Measurements from ENCODE around the gene NECAP2.

- TF ChIP-seq, protein P1, sequence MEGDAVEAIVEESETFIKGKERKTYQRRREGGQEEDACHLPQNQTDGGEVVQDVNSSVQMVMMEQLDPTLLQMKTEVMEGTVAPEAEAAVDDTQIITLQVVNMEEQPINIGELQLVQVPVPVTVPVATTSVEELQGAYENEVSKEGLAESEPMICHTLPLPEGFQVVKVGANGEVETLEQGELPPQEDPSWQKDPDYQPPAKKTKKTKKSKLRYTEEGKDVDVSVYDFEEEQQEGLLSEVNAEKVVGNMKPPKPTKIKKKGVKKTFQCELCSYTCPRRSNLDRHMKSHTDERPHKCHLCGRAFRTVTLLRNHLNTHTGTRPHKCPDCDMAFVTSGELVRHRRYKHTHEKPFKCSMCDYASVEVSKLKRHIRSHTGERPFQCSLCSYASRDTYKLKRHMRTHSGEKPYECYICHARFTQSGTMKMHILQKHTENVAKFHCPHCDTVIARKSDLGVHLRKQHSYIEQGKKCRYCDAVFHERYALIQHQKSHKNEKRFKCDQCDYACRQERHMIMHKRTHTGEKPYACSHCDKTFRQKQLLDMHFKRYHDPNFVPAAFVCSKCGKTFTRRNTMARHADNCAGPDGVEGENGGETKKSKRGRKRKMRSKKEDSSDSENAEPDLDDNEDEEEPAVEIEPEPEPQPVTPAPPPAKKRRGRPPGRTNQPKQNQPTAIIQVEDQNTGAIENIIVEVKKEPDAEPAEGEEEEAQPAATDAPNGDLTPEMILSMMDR (IDR thresholded peaks at IDR 0.05 in 8 of 11, conservative IDR thresholded peaks at IDR 0.05 in 3 of 11), result no peak
- TF ChIP-seq POLR2A (IDR thresholded peaks at IDR 0.05), result no peak
Observed at GRCh38 chr1:16397120-16397519, 43.4 kb upstream of the NECAP2 start.
